Sigmoid colon (tissue), 4 donors: Measurements from ENCODE around the gene PPIB.

Source experiments
- CTCF ChIP-seq, 4 experiments: fragments of 450-650 bp in 3 of 4; fragments of 200-600 bp in 1 of 4; IDR thresholded peaks; one replicate each; pipeline ENCODE4 v1.5.1; 2016 to 2019; ENCODE audit warnings: antibody characterized with exemption in 4 of 4, mild to moderate bottlenecking in 3 of 4, moderate library complexity in 2 of 4
- EP300 ChIP-seq, 4 donors: sonication (generic); formaldehyde crosslinking; IDR thresholded peaks; one replicate each; pipeline ENCODE4 v1.6.1; 2017; ENCODE audit warnings: antibody characterized with exemption in 4 of 4
- POLR2A ChIP-seq, 2 donors: fragments of 450-650 bp; IDR thresholded peaks; one replicate each; pipeline ENCODE4 v1.6.1; 2016; ENCODE audit warnings: antibody characterized with exemption in 2 of 2, mild to moderate bottlenecking in 2 of 2, moderate library complexity in 2 of 2
- POLR2AphosphoS5 ChIP-seq, 4 donors: sonication (generic); formaldehyde crosslinking; IDR thresholded peaks; one replicate each; pipeline ENCODE4 v1.6.1; 2017; ENCODE audit warnings: antibody characterized with exemption in 4 of 4

- no peak for TF ChIP-seq EP300 (IDR thresholded peaks at IDR 0.05)
- TF ChIP-seq CTCF (IDR thresholded peaks at IDR 0.05): no peak
- TF ChIP-seq POLR2AphosphoS5 (IDR thresholded peaks at IDR 0.05): no peak
- TF ChIP-seq POLR2A (IDR thresholded peaks at IDR 0.05): no peak
Observed at GRCh38 chr15:64149893-64150578, 12.8 kb downstream of the PPIB start.
